Right lobe of liver (tissue), 4 donors: ENCODE results near the gene TRIM28.

Experiments used
- CTCF ChIP-seq, 4 donors: fragments of 200-600 bp in 3 of 4; fragments of 450-650 bp in 1 of 4; IDR thresholded peaks; one replicate each; pipeline versions ENCODE4 v1.5.1 to v1.8.0; 2016 to 2022; ENCODE audit warnings: antibody characterized with exemption in 4 of 4, mild to moderate bottlenecking in 2 of 4
- POLR2A ChIP-seq: fragments of 450-650 bp; IDR thresholded peaks from one replicate; pipeline ENCODE4 v1.6.1; 2017; ENCODE audit warnings: antibody characterized with exemption, mild to moderate bottlenecking
- donor health status: DM: no; HTN: no; CAD: no.
- donor health status: DM: no; HTN: no; CAD: no.
- donor health status: DM: no; HTN: yes; CAD: no.

GRCh38 chr19:58555369-58555885 lies 11.6 kb downstream of the TRIM28 start:
- no peak for TF ChIP-seq CTCF (IDR thresholded peaks at IDR 0.05)
- no peak for TF ChIP-seq POLR2A
